WI38 (cell line): ENCODE results near the gene CWF19L1.

Experiments
- H3K4me3 ChIP-seq: 2 replicates; pipeline ENCODE4 v1.5.1; 2011; ENCODE audit warnings: low read depth, mild to moderate bottlenecking, control low read depth, low read length
- CTCF ChIP-seq: IDR thresholded peaks from 2 replicates; pipeline ENCODE4 v1.5.1; 2012; ENCODE audit warnings: low read depth, mild to moderate bottlenecking, control low read depth, low read length

The CWF19L1 gene

GRCh38 chr10:100185364-100186252, 81.8 kb downstream of the CWF19L1 start, which contains the start of gene ERLIN1:
ERLIN1 (minus strand) TSS chr10:100186029; CDS start chr10:100185626, 403 bp downstream.
- H3K4me3 ChIP-seq: peak within 1 kb of the TSS; percentile 97
- TF ChIP-seq CTCF: no peak

- H3K4me3 ChIP-seq: peak overlapping the region; percentile 97
- no peak for TF ChIP-seq CTCF
These were observed 82.6 kb downstream of the CWF19L1 start for GRCh38 chr10:100184840-100185239.

- H3K4me3 ChIP-seq: peak overlapping the region; percentile 97
- no peak for TF ChIP-seq CTCF
These were observed 83.0 kb downstream of the CWF19L1 start for GRCh38 chr10:100184426-100184825.

- H3K4me3 ChIP-seq: no peak overlapping the region
These were observed 84.0 kb downstream of the CWF19L1 start for GRCh38 chr10:100183481-100183880.

GRCh38 chr10:100182908-100183307, 84.5 kb downstream of the CWF19L1 start:
- TF ChIP-seq CTCF: no peak
- no peak overlapping the region for H3K4me3 ChIP-seq

More at GRCh38 chr10:100183481-100183880, 84.0 kb downstream of the CWF19L1 start:
- TF ChIP-seq CTCF: no peak
